NCI-H510A treated with DMSO at 0.1 percent for 48 hours (cell line): ENCODE measurements around the gene PSMA4.
"Not testable (repeated sequence)": the region's sequence is repeated elsewhere in the genome, so short reads cannot be mapped to it uniquely, and the experiment has no call there.

Experiments
- DNase-seq: peaks from one replicate; lab custom pipeline; 2025; lab: John Stamatoyannopoulos, UW

The PSMA4 gene

DNA sequence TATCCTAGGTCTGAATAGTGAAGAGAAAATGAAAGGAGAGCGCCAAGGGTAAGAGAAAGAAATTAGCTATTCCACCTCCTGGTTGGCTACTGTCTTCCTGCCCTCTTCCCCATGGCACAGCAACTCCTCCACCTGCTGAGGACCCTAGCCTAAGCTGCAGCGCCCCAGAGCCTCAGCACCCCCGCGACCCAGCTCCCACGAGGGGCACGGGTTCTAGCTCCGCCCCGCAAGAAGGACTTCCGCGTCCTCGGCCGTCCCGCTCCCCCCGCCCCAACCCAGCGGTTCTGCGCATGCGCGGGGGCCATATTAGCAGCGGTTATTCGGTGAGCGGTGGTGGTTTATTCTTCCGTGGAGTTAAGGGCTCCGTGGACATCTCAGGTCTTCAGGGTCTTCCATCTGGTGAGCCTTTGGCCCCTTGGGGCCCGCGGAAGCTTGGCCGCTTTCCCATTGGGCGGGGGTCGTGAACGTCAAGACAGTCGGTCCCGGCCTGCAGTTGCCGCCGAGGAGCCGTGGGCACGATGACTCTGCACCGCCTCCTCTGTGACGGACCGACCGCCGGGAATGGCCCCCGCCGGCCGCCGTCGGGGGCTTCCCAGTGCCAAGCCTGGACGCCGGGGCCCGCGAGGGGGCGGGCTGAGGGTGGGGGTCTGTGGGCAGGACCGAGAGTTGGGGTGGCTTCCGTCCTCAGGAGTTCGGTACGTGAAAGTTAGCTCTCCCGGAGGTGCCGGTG is at the start of gene PSMA4:
PSMA4 (plus strand) TSS at position 304 of the 730 bp plus-strand sequence. CDS start 1,484 bp downstream, outside the sequence.
- DNase-seq: peak; percentile 75

DNA sequence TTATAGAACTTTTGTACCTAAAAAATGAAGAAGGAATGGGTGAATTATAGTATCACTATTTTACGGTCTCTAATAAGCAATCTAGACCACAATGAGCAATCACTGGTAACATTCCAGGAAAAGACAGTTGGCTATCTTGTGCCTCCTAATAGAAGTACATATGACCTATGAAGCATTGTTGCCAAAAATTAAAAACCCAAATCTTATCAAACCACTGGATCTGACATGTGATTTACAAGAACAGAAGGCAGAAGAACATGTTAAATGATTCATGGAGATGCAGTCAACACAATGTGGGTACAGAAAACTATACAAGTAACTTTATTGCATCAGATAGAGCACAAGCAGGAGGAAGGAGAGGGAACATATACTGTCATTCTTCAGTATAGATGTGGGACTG is 47.4 kb upstream of the PSMA4 start:
- DNase-seq: no peak

DNA sequence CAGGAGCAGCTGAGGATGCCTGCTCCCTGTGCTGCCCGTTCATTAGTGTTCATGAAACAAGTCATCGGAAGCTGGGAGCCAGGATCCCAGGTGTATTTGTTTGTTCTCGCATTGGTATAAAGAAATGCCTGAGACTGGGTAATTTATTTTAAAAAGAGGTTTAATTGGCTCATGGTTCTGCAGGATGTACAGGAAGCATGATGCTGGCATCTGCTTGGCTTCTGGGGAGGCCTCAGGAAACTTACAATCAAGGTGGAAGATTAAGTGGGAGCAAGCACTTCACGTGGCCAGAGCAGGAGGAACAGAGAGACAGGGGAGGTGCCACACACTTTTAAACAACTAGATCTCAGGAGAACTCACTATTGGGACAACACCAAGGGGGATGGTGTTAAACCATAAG is 38.4 kb upstream of the PSMA4 start:
- DNase-seq: no peak

DNA sequence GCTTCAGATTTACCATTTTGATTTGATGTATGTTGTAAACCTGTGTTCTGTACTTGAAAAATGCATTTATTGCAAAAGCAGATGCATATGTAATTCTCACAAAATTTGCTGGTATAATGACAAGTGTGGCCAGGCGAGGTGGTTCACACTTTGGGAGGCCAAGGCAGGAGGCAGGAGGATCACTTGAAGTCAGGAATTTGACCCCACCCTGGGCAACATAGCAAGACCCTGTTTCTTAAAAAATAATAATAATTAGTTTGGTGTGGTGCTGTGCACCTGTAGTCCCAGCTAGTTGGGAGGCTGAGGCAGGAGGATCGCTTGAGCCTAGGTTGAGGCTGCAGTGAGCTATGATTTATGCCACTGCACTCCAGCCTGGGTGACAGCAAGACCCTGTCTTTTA is 37.6 kb upstream of the PSMA4 start:
- no peak for DNase-seq

DNA sequence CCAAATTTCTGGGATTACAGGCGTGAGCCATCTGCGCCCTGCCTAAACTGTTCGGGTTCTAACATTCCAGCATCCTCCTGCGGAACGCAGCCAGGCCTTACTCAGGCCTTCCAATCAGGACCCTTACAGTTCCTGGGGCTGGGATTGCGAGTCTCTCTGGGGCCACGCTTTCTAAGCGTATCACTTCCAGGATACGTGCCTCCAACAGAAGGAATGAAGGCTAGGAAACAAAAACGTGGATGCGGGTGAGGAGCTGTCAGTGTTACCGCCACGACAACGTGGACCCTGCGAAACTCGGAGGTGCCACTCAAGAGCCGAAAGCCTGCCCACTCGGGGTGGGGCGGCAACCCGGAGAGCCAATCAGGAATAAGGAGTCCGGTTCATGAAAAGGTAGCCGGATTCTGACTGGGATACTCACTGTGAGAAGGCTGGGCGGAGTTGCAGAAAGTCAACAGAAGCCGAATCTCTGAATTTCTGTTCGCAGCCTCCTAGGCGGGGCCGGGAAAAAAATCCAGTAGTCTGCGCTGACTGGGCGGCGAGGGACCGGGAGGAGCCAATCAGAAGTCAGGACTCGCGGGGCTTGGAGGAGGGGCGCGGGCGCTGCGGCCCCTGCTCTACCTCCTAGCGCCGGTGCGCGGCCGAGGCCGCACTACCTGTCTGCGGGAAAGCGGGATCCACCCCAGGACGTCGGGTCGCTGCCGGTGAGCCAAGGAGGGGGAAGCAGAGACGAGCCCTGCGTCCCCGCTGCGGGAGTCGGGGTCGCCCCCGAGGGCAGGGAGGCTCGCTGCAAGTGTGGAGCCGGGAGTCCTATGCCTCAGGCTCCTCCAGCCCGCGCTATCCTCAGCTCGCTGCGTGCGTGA is 33.0 kb upstream of the PSMA4 start, which contains the start of gene HYKK:
HYKK (plus strand) TSS at position 607 of the 860 bp plus-strand sequence. CDS start 5,512 bp downstream, outside the sequence.
- DNase-seq: peak; percentile 96

DNA sequence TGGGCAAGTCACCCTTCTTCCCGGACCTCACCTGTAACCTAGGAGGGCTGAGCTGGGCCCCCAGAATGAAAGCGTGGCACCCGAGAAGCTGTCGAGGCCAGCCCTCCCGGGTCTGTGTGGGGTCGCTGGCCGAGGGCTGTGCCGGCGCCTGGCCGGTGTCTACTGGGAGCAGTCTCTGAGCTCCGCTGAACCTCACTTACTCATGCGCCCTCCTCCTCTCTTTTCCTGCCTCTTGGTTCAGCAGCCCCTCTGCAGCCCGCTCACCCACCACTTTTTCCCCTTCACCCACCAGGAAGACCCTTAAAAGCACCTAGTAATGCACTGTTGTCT is 32.4 kb upstream of the PSMA4 start:
- DNase-seq: peak; percentile 1

DNA sequence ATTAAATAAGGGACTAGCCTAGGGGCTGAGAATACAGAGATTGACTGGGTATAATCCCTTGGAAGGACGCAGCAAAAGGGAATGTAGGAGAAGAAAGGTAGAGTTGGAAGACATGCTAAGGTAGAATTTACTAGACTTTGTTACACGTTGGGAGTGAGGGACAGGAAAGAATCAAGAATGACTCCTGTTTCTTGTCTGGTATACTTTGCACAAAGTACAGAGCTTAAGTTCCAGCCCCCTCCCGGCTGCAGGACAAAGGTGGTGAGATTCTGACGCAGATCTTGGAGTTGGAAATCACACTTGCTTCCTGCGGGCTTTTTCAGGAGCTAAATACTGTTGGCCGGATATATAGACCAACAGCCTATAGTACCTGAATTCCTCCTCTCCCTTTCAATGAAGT is 32.0 kb upstream of the PSMA4 start:
- DNase-seq: no peak

DNA sequence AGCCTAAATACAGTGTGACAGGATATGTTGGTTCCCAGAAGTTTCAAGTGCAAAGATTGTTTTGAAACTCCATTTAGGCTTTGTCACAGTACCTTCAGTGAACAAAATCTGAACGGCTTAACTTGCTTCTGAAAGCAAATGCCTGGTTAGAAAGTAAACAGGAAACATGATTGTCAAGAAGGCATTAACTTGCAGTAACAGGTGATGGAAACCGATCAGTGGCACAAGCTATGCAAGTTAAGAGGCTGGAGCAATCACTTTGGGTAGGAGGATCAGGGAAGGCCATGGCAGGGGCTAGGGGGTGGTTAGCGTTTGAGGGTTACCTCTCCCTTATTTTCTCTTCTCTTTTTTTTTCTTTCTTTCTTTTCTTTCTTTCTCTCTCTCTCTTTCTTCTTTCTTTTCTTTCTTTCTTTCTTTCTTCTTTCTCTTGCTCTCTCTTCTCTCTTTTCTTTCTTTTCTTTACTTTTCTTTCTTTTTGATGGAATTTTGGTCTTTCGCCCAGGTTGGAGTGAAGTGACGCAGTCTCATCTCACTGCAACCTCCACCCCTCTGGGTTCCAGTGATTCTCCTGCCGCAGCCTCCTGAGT is 30.4 kb upstream of the PSMA4 start:
- DNase-seq: no peak

DNA sequence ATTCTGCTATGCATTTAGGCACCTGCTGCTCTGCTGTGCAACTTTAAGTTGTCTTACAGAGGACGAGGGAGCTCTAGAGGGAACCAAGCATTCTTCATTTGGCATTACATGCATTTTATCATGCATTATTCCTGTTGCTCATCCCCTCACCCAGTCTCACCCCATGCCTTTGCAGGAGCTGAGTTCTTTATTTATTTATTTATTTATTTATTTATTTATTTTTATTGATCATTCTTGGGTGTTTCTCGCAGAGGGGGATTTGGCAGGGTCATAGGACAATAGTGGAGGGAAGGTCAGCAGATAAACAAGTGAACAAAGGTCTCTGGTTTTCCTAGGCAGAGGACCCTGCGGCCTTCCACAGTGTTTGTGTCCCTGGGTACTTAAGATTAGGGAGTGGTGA is 20.2 kb upstream of the PSMA4 start:
- DNase-seq: not testable (repeated sequence)

DNA sequence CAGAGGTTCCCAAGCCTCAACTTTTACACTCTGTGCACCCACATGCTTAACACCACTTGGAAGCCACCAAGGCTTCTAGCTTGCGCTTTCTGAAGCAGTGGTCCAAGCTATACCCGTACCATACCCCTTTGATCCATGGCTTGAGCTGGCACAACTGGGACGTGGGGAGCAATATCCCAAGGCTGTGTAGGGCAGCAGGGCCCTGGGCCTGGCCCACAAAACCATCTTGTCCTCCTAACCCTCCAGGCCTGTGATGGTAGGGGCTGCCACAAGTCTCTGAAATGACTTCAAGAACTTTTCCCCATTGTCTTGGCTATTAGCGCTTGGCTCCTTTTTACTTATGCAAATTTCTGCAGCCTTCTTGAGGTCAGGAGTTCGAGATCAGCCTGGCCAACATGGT is 16.0 kb upstream of the PSMA4 start:
- no peak for DNase-seq

DNA sequence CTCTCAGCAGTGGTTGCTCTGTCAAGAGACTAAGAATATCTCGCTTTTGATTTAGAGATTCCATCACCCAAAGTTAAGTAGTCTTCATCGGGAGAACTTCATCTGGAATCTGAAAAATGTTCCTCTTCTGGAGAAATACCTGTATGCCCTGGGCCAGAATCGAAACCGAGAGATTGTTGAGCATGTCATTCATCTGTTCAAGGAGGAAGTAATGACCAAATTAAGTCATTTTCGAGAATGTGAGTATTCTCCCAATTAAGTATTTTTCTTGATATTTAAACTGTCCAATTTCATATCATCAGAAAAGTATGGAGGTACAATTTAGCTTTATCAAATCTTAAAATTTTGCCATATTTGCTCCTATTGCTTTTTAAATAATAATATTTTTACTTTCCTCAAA is 12.9 kb upstream of the PSMA4 start:
- DNase-seq: no peak

DNA sequence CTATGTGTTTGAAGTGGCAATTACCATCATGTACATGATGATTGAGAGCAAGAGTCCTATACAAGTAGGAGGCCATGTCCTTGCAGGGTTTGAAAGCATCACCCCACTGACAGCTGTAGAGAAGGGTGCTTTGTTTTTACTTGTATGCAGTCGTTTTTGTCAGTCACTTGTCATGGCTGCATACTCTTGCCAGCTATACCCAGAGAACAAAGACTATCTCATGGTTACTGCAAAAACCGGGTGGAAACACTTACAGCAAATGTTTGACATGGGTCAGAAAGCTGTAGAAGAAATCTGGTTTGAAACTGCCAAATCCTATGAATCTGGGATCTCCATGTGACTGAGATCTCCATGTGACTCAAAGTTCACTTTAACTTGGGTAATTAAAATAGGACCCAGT is 6.9 kb upstream of the PSMA4 start:
- DNase-seq: no peak

DNA sequence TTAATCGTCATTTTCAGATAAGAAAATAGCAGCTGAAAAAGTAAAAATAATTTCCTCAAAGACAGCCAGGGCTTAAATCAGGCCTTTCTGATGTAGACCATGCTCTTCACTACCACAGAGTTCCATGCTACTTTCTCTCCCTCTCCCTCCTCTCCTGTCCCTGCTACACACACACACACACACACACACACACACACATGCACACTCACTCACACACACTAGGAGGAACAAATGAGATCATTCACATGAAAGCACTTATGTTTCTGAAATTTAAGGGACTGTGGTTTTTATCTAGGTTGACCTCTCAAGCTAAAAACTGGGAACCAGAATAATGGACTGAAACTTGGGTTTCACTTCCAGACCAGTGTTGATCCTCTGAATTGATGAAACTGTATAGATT is 4.1 kb upstream of the PSMA4 start:
- no peak for DNase-seq

DNA sequence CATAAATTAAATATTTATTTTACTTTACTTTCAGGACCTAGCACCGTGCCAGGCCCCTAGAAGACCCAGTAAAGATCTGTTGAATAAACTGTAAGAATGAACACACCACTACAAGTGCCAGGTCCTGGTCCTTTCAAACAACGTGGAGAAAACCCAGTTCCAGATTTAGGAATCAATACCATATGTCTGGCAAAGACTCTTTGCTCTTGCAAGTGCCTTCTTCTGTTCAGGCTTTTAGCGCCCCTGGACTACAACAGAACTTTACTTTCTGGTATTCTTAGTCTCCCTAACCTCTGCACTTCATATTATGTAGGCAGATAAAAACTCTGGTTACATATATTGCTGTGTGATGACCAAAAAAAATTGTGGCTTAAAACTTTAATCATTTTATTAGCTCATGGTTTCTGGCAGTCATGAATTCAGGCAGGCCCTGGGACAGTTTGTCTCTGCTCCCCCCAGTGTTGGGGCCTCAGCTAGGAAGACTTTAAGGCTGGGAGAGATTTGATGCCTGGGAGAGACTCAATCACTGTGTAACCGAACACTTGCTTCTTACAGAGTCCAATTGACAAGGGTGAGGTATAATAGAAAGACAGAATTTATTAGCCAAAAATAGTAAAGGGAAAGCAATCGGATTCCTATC is 2.9 kb upstream of the PSMA4 start:
- DNase-seq: no peak

DNA sequence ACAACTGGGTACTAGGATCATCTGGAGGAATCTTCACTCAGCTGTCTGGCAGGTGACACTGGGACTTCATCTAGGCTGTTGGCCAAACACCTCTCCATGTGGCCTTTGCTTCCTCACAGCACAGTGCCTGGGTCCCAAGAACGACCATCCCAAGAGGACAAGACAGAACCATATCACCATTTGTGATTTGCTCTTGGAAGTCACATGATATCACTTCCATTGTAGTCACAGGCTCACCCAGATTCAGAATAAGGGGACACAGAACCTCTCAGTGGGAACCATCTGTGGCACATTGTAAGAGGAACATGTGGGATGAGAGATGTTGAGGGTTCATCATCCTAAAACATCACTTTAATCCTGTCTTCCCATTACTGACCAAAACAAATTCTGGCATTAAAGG is 1.9 kb upstream of the PSMA4 start:
- no peak for DNase-seq

DNA sequence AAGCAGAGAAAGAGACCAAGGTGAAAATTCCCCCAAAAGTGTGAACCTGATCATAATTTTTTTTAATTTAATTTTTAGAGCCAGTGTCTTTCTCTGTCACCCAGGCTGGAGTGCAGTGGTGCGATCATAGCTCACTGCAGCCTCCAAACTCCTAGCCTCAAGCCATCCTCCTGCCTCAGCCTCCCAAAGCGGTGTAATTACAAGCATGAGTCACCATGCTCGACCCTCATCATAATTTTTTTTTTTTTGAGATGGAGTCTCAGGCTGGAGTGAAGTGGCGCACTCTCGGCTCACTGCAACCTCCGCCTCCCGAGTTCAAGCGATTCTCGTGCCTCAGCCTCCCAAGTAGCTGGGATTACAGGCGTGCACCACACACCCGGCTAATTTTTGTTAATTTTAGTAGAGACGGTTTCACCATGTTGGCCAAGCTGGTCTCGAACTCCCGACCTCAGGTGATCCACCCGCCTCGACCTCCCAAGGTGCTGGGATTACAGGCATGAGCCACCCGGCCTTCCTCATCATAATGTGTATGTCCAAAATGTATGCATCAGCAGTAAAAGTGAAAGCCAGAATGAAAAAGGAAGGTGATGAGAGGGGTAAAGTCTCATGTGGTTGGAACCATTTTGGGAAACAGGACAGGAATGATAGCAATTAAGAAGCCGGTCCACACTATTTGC is 642 bp upstream of the PSMA4 start:
- peak; percentile 65 for DNase-seq

DNA sequence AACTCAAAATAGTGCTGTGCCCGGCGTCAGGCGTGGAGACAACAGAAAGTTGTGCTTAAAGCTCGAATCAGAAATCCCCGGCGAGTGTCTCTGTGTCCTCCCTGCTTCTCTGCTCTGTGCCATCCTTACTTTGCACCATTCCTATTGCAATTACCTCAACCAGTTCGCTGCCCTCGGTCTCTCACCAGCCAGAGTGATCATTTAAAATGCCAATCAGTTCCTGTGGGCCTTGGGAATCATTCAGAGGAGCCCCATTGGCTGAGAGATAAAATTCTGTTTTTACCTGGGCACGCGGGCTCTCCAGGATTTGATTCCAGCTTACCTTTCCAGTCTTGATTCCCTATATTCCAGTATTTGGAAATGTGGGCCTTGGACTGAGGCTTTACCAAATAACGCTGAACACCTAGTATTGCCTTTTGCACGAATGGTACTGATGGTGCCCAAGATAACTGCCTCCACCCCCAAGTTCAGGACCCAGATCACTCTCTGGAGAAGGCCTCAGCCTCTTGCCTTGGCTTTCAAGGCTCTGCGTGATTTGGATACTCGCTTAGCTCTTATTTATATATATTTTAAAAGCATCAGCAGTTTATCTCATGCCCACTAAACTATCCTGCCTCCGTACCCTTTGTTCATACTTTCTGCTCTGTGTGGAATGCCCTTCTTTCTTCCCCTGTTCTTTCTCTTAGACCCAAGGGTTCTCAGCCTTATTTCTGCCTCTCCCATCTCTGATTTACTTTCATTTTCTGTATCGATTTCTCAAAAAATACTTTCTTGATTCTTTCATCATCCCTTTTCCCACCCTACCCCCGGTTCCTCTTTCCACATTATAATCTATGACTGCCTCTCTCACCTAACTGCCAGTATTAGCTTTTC is 863 bp downstream of the PSMA4 start:
- no peak for DNase-seq

DNA sequence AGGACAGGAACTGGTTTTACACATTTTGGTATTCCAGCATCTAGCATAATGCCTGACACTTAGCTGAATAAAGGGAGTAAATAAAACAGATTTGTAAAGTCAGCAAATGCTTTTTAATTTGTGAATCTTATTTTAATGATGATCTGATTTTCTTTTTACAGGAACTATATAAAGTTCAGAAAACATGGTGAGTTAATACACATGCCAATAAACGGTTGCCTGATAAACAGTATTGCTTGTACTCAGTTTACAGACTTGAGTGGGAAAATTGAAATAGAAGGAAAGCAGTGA is 1.4 kb downstream of the PSMA4 start:
- DNase-seq: no peak

DNA sequence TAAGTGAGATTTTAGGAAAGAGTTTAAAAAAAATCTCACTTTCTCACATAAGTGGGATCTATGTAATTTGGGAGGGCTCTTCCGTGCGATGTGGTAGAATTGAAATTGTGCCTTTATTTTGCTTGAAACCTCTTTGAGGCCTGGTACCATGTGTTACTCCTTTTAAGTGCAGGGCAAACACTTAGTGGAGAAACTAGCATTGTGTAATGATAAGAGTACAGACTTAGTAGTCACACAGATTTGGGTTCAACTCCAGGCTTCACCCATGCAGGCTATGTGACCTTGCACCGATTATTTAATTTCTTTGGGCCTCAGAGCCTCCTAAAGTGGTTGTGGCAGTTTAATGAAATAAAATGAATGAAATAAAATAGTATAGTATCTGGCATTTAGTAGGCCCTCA is 2.4 kb downstream of the PSMA4 start:
- DNase-seq: no peak

DNA sequence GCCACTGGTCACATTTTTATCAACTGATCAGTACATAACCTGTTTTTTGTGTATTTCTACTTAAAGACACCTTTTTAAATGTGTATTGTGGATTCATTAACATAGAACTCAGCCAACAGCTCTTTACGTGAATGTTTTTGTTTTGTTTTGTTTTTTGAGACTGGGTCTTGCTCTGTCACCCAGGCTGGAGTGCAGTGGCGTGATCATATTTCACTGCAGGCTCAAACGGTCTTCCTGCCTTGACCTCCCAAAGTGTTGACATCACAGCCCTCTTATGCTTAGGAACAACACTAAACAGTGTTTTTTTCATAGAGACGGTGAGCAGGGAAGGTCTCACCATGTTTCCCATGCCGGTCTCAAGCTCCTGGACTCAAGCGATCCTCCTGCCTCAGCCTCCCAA is 9.9 kb downstream of the PSMA4 start:
- no peak for DNase-seq

DNA sequence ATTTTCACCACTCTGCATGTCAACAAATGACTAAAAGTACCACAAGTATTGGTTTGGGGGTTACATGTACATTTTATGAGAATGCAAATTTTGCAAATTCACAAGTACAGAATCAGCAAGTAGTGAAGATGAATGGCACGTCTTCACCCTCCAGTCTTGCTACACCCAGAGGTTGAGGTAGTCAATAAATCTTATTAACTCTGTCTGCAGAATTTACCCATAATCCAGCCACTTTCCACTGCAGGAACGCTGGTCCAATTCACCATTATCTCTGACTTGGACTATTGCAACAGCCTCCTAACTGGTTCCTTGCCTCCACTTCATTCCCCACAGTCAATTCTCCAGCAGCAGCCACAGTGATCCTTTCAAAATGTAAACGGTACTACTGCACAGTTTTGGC is 10.6 kb downstream of the PSMA4 start:
- no peak for DNase-seq
